HG03108 (cell line): ENCODE results near the gene OGT.

Source experiments
- ATAC-seq: cut with Tn5 transposase; IDR thresholded peaks from one replicate; pipeline ENCODE4 v1.9.1; 2021; ENCODE audit warnings: moderate library complexity; ENCODE audit not compliant: unreplicated experiment

OGT gene

GRCh38 chrX:71621603-71622002 is 88.7 kb downstream of the OGT start:
- ATAC-seq: no peak

- ATAC-seq: no peak
These were observed 89.2 kb downstream of the OGT start for GRCh38 chrX:71622032-71622575.

GRCh38 chrX:71622576-71623450 is 89.9 kb downstream of the OGT start:
- ATAC-seq: peak; percentile 51

GRCh38 chrX:71623714-71624113 is 90.8 kb downstream of the OGT start:
- ATAC-seq: no peak

- ATAC-seq: no peak
These were observed 92.6 kb downstream of the OGT start for GRCh38 chrX:71625471-71625870.
